GM23338 (cell line): ENCODE results near the gene DAO. TPM values are rescaled to one million over a fixed set of nuclear protein-coding genes. Genes with fewer than 3 reads are reported as not detected.

Experiments
- ATAC-seq: fragments of 200-7000 bp; cut with Tn5 transposase; 3 replicates; pipeline ENCODE4 v1.9.1; 2020
- DNase-seq: peaks from one replicate; pipeline ENCODE4 v3.0.0-alpha.2; 2015; ENCODE audit warnings: low spot score
- H2AFZ ChIP-seq: fragments of 200-600 bp; sonication (generic); 2 replicates; pipeline ENCODE4 v1.8.0; 2016; ENCODE audit warnings: antibody characterized with exemption, mild to moderate bottlenecking, moderate library complexity
- H3F3A ChIP-seq: fragments of 200-600 bp; sonication (generic); replicated peaks from 2 replicates; pipeline ENCODE4 v1.8.0; 2017; ENCODE audit warnings: antibody characterized with exemption, mixed run types, low read depth
- H3K27ac ChIP-seq: fragments of 200-600 bp; sonication (generic); 2 replicates; pipeline ENCODE4 v1.6.1; 2016; ENCODE audit warnings: low read depth
- H3K27me3 ChIP-seq: fragments of 200-600 bp; sonication (generic); 2 replicates; pipeline ENCODE4 v1.8.0; 2016; ENCODE audit warnings: mild to moderate bottlenecking, mixed run types, moderate library complexity; ENCODE audit not compliant: insufficient read depth
- H3K36me3 ChIP-seq: fragments of 200-600 bp; sonication (generic); 2 replicates; pipeline ENCODE4 v1.8.0; 2016; ENCODE audit warnings: mild to moderate bottlenecking; ENCODE audit not compliant: insufficient read depth
- H3K4me1 ChIP-seq: fragments of 200-600 bp; sonication (generic); 2 replicates; pipeline ENCODE4 v1.8.0; 2016; ENCODE audit warnings: mild to moderate bottlenecking, moderate library complexity; ENCODE audit not compliant: insufficient read depth
- H3K4me2 ChIP-seq: fragments of 200-600 bp; sonication (generic); 2 replicates; pipeline ENCODE4 v1.7.1; 2017; ENCODE audit warnings: mixed run types
- H3K4me3 ChIP-seq: fragments of 200-600 bp; sonication (generic); 2 replicates; pipeline ENCODE4 v1.6.1; 2016; ENCODE audit warnings: mixed run types
- H3K79me2 ChIP-seq: fragments of 200-600 bp; sonication (generic); replicated peaks from 2 replicates; pipeline ENCODE4 v1.8.0; 2017; ENCODE audit warnings: mild to moderate bottlenecking; ENCODE audit not compliant: insufficient read depth
- H3K9me2 ChIP-seq: fragments of 200-600 bp; sonication (generic); 2 replicates; pipeline ENCODE4 v1.8.0; 2017; ENCODE audit not compliant: insufficient read depth
- H4K20me1 ChIP-seq: fragments of 200-600 bp; sonication (generic); replicated peaks from 2 replicates; pipeline ENCODE4 v1.8.0; 2017; ENCODE audit warnings: mild to moderate bottlenecking; ENCODE audit not compliant: insufficient read depth
- H3K27ac Mint-ChIP-seq: 2 replicates; pipeline ENCODE4 v1.8.0; 2020; ENCODE audit warnings: inconsistent platforms, mild to moderate bottlenecking, moderate library complexity, mixed read lengths
- H3K27me3 Mint-ChIP-seq: 3 replicates; pipeline ENCODE4 v1.8.0; 2022; ENCODE audit warnings: low read depth, mild to moderate bottlenecking, moderate library complexity, mixed read lengths, inconsistent platforms; ENCODE audit not compliant: insufficient read depth, poor library complexity
- H3K36me3 Mint-ChIP-seq: 3 replicates; pipeline ENCODE4 v1.8.0; 2021; ENCODE audit warnings: low read depth, mild to moderate bottlenecking, inconsistent platforms, moderate library complexity, mixed read lengths
- H3K4me1 Mint-ChIP-seq: 3 replicates; pipeline ENCODE4 v1.8.0; 2020; ENCODE audit warnings: mild to moderate bottlenecking, inconsistent platforms, mixed read lengths
- H3K4me3 Mint-ChIP-seq: 3 replicates; pipeline ENCODE4 v1.8.0; 2021; ENCODE audit warnings: moderate library complexity, mild to moderate bottlenecking, inconsistent platforms, mixed read lengths
- H3K9me3 Mint-ChIP-seq: 3 replicates; pipeline ENCODE4 v1.8.0; 2020; ENCODE audit warnings: moderate library complexity, mild to moderate bottlenecking, inconsistent platforms, mixed read lengths
- CREB1 ChIP-seq: fragments of 250-450 bp; sonication (Bioruptor Pico); IDR thresholded peaks from 2 replicates; pipeline ENCODE4 v1.5.0; 2020; ENCODE audit warnings: low read depth, mild to moderate bottlenecking, moderate library complexity
- CTCF ChIP-seq, 2 experiments: fragments of 200-600 bp in 1 of 2; sonication (generic) in 1 of 2; conservative IDR thresholded peaks; 2 replicates each; pipeline versions ENCODE4 v1.5.1 to v1.6.1; 2016 to 2017; ENCODE audit warnings: antibody characterized with exemption in 2 of 2, low read depth in 2 of 2, mild to moderate bottlenecking in 2 of 2, moderate library complexity in 1 of 2
- ETS1 ChIP-seq: IDR thresholded peaks from 2 replicates; pipeline ENCODE4 v1.6.1; 2016; ENCODE audit warnings: antibody characterized with exemption
- EZH2 ChIP-seq: fragments of 200-600 bp; sonication (generic); IDR thresholded peaks from one replicate; pipeline ENCODE4 v1.8.0; 2017; ENCODE audit warnings: antibody characterized with exemption, mild to moderate bottlenecking, low read depth; ENCODE audit not compliant: unreplicated experiment
- EZH2phosphoT487 ChIP-seq: fragments of 200-600 bp; sonication (generic); IDR thresholded peaks from one replicate; pipeline ENCODE4 v1.8.1; 2018; ENCODE audit warnings: antibody characterized with exemption; ENCODE audit not compliant: unreplicated experiment
- JUNB ChIP-seq: IDR thresholded peaks from one replicate; pipeline ENCODE4 v1.6.1; 2016; ENCODE audit warnings: antibody characterized with exemption; ENCODE audit not compliant: unreplicated experiment
- NANOG ChIP-seq: IDR thresholded peaks from 2 replicates; pipeline ENCODE4 v1.6.1; 2016; ENCODE audit warnings: antibody characterized with exemption, borderline replicate concordance
- POLR2AphosphoS5 ChIP-seq: IDR thresholded peaks from 2 replicates; pipeline ENCODE4 v1.6.1; 2016; ENCODE audit warnings: antibody characterized with exemption, low read depth
- REST ChIP-seq: IDR thresholded peaks from one replicate; pipeline ENCODE4 v1.6.1; 2018; ENCODE audit warnings: antibody characterized with exemption; ENCODE audit not compliant: unreplicated experiment
- STAT1 ChIP-seq: IDR thresholded peaks from one replicate; pipeline ENCODE4 v1.6.1; 2016; ENCODE audit warnings: antibody characterized with exemption; ENCODE audit not compliant: unreplicated experiment
- ZNF114 ChIP-seq: fragments of 250-450 bp; sonication (Bioruptor Pico); IDR thresholded peaks from 2 replicates; pipeline ENCODE4 v1.5.0; 2020; ENCODE audit warnings: mild to moderate bottlenecking, moderate library complexity
- ZNF331 ChIP-seq: fragments of 250-450 bp; sonication (Bioruptor Pico); IDR thresholded peaks from 2 replicates; pipeline ENCODE4 v1.5.0; 2020; ENCODE audit warnings: low read depth, mild to moderate bottlenecking, moderate library complexity
- ZNF462 ChIP-seq: fragments of 250-450 bp; sonication (Bioruptor Pico); IDR thresholded peaks from 2 replicates; pipeline ENCODE4 v1.5.0; 2020; ENCODE audit warnings: mild to moderate bottlenecking, moderate library complexity
- polyA plus RNA-seq: library from polyadenylated mRNA; unstranded; fragments of >200 nt; fragmentation: Nextera tagmentation; extraction: Ambion mirVana; gene quantifications from 2 replicates; pipeline ENCODE4 v1.2.1, GENCODE V29; 2016
- total RNA-seq: library from RNA; depleted of rRNA; stranded (reverse); fragments of >200 nt; shearing (Covaris generic); gene quantifications from 2 replicates; pipeline ENCODE4 v1.2.3, GENCODE V29; 2014

Gene DAO
- total and polyA plus RNA-seq, 2 experiments from 2014 or later = not detected

GRCh38 chr12:108837680-108838079 lies 42.2 kb upstream of the DAO start:
- Mint-ChIP-seq H3K27ac (no peak overlapping the region; the same call in 1 of the 2 replicates), H3K4me1 (peaks cover 28% of the 10 kb centered on the region), H3K36me3 (no peaks in the 10 kb centered on the region), H3K4me3 (no peak overlapping the region), H3K9me3 (no peaks in the 10 kb centered on the region), H3K27me3 (peaks cover 9% of the 10 kb centered on the region)
- no peak for ATAC-seq
- DNase-seq = no peak
- no peaks in the 10 kb centered on the region; the same call in 1 of the 2 replicates for H4K20me1 ChIP-seq
- no peak overlapping the region for H3K4me2 ChIP-seq
- no peak overlapping the region for H2AFZ ChIP-seq
- H3K27ac ChIP-seq = no peak overlapping the region
- no peaks in the 10 kb centered on the region for H3K9me2 ChIP-seq
- peaks cover 19% of the 10 kb centered on the region for H3K4me1 ChIP-seq
- no peaks in the 10 kb centered on the region for H3F3A ChIP-seq
- H3K4me3 ChIP-seq = no peak overlapping the region
- no peaks in the 10 kb centered on the region for H3K27me3 ChIP-seq
- no peaks in the 10 kb centered on the region for H3K36me3 ChIP-seq
- H3K79me2 ChIP-seq = peaks cover 3% of the 10 kb centered on the region; the same call in 1 of the 2 replicates
- TF ChIP-seq NANOG = no peak
- TF ChIP-seq ETS1 = no peak
- no peak for TF ChIP-seq JUNB
- TF ChIP-seq ZNF114 = no peak
- no peak for TF ChIP-seq ZNF462 (CRISPR knock-in tag)
- no peak for TF ChIP-seq CTCF (conservative IDR thresholded peaks at IDR 0.05; ENCODE audit: low read depth in 2 of 2)
- no peak for TF ChIP-seq EZH2phosphoT487
- no peak for TF ChIP-seq EZH2
- no peak for TF ChIP-seq CREB1
- TF ChIP-seq REST = no peak
- no peak for TF ChIP-seq STAT1
- no peak for TF ChIP-seq POLR2AphosphoS5
- TF ChIP-seq ZNF331 (CRISPR knock-in tag) = no peak
